ENCODE measurements around the gene CLIP1.
"Not testable (repeated sequence)": the region's sequence is repeated elsewhere in the genome, so short reads cannot be mapped to it uniquely, and the experiment has no call there.

Gene CLIP1

DNA sequence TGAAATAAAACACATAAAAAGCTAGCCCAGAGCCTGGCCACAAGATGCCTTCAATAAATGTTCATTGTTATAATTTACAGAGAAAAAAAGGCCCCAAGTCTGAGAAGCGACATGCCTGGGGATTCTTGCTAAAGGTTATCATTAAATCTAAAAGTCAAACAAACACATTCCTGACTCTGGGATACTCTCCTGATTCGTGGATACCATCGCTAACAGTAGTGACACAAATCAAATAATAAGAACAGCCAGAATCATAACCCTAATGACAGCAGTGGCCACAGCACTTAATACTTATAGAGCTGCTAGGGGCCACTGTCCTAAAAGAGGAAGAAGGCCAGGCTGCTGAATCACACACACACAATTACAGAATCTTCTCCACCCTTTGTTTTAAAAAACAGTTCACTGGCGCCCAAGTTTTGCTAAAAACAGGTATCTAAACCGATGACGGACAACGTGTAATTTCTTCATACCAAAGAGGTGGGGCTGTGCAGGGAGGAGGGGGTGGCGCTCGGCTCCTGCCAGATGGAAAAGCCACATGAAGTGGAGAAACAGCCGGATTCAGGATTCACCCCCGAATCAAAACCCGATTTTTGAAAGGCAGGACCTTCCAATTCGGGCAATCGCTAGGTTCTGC, 1.2 kb downstream of the CLIP1 start:
- Histone ChIP-seq H4K20me1 (ENCODE audit: low read depth, low read length) (no peaks in the 10 kb centered on the region), H3K9me2 (replicated peaks; ENCODE audit: insufficient read depth, low read length) (no peaks in the 10 kb centered on the region), H3F3A (ENCODE audit: insufficient read depth) (peaks cover 14% of the 10 kb centered on the region; the same call in 1 of the 2 replicates), H3K36me3 (ENCODE audit: low read length) (no peaks in the 10 kb centered on the region), H3K9me3 (ENCODE audit: insufficient read depth, low read length) (no peaks in the 10 kb centered on the region), H3K27ac (ENCODE audit: low read depth, low read length) (no peak overlapping the region), H3K4me2 (ENCODE audit: low read depth, low read length, poor library complexity, severe bottlenecking) (peak overlapping the region; percentile 84), H3K4me3 (ENCODE audit: insufficient read depth, low read length, poor library complexity, severe bottlenecking) (peak overlapping the region; percentile 70), H3K79me2 (ENCODE audit: insufficient read depth, low read length) (no peaks in the 10 kb centered on the region), H2AFZ (ENCODE audit: low read depth, low read length, severe bottlenecking) (peak overlapping the region; percentile 85), H3K9ac (ENCODE audit: low read length) (peak overlapping the region; percentile 80), H3K27me3 (ENCODE audit: low read length) (no peaks in the 10 kb centered on the region; the same call in 1 of the 2 replicates)
- no peak for TF ChIP-seq CTCF (IDR thresholded peaks at IDR 0.05; ENCODE audit: insufficient read depth, low read length, poor library complexity, severe bottlenecking)
- no peak for TF ChIP-seq EZH2phosphoT487 (conservative IDR thresholded peaks at IDR 0.05; ENCODE audit: low read length)

DNA sequence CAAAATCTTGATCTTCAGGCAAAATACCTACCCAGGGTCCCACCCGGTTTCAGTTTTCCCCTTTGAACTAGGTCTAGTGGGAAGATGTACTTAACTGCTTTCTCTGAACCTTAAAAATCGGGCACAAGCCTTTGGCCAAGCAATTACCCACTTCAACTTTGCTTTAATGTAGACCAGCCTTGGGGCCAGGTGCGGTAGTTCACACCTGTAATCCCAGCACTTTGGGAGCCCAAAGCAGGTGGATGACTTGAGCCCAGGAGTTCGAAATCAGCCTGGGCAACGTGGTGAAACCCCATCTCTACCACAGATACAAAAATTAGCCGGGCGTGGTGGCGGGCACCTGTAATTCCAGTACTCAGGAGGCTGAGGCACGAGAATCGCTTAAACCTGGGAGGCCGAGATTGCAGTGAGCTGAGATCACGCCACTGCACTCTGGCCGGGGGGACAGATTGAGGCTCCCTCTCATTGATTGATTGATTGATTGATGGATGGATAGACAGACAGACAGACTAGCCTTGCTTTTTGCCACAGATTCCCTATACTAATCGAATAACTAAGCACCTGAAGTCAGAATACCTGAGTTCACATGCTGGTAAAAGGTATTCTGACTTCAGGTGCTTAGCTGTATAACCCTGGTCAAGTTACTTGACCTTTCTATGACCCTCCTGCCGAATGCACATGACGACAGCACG, 1.9 kb downstream of the CLIP1 start:
- no peaks in the 10 kb centered on the region for H3K36me3 ChIP-seq (ENCODE audit: low read length)
- H3F3A ChIP-seq (ENCODE audit: insufficient read depth) = peaks cover 14% of the 10 kb centered on the region; the same call in 1 of the 2 replicates
- H3K9me2 ChIP-seq (replicated peaks; ENCODE audit: insufficient read depth, low read length) = no peaks in the 10 kb centered on the region
- no peak overlapping the region for H2AFZ ChIP-seq (ENCODE audit: low read depth, low read length, severe bottlenecking)
- no peaks in the 10 kb centered on the region; the same call in 1 of the 2 replicates for H3K27me3 ChIP-seq (ENCODE audit: low read length)
- H3K9ac ChIP-seq (ENCODE audit: low read length) = peak overlapping the region; percentile 80
- H3K4me2 ChIP-seq (ENCODE audit: low read depth, low read length, poor library complexity, severe bottlenecking) = peak overlapping the region; percentile 84
- H3K9me3 ChIP-seq (ENCODE audit: insufficient read depth, low read length) = no peaks in the 10 kb centered on the region
- no peaks in the 10 kb centered on the region for H4K20me1 ChIP-seq (ENCODE audit: low read depth, low read length)
- no peak overlapping the region for H3K27ac ChIP-seq (ENCODE audit: low read depth, low read length)
- TF ChIP-seq CTCF (IDR thresholded peaks at IDR 0.05; ENCODE audit: insufficient read depth, low read length, poor library complexity, severe bottlenecking) (no peak), EZH2phosphoT487 (conservative IDR thresholded peaks at IDR 0.05; ENCODE audit: low read length) (no peak)
- H3K4me3 ChIP-seq (ENCODE audit: insufficient read depth, low read length, poor library complexity, severe bottlenecking) = peak overlapping the region; percentile 70
- no peaks in the 10 kb centered on the region for H3K79me2 ChIP-seq (ENCODE audit: insufficient read depth, low read length)

DNA sequence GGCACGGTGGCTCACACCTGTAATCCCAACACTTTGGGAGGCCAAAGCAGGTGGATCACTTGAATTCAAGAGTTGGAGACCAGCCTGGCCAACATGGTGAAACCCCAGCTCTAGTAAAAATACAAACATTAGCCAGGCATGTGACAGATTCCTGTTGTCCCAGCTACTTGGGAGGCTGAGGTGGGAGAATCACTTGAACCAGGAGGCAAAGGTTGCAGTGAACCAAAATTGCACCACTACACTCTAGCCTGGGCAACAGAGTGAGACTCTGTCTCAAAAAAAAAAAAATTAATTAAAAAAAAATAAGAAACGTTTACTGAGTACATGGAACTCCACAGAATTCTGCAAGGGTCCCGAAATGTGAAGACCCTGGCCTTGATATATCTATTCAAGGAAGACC, 3.4 kb downstream of the CLIP1 start:
- H3K36me3 ChIP-seq (ENCODE audit: low read length); H3K9ac ChIP-seq (ENCODE audit: low read length); H3K4me3 ChIP-seq (ENCODE audit: insufficient read depth, low read length, poor library complexity, severe bottlenecking); H2AFZ ChIP-seq (ENCODE audit: low read depth, low read length, severe bottlenecking); H3K9me3 ChIP-seq (ENCODE audit: insufficient read depth, low read length); H3K4me2 ChIP-seq (ENCODE audit: low read depth, low read length, poor library complexity, severe bottlenecking); H3K79me2 ChIP-seq (ENCODE audit: insufficient read depth, low read length); H3K27ac ChIP-seq (ENCODE audit: low read depth, low read length); H3K9me2 ChIP-seq (replicated peaks; ENCODE audit: insufficient read depth, low read length); H4K20me1 ChIP-seq (ENCODE audit: low read depth, low read length); H3K27me3 ChIP-seq (ENCODE audit: low read length): not testable (repeated sequence)
- H3F3A ChIP-seq (ENCODE audit: insufficient read depth) = peaks cover 14% of the 10 kb centered on the region; the same call in 1 of the 2 replicates

DNA sequence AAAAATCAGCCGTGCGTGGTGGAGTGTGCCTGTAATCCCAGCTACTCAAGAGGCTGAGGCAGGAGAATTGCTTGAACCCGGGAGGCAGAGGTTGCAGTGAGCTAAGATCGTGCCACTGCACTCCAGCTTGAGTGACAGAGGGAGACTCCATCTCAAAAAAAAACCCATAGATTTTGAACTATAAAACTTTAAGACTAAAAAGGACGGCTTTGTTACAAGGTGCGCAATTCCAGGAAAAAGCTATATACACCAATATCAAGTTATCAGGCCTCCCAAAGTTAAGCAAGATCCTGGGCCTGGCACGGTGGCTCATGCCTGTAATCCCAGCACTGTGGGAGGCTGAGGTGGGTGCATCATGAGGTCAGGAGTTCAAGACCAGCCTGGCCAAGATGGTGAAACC, 6.8 kb downstream of the CLIP1 start:
- H4K20me1 ChIP-seq (ENCODE audit: low read depth, low read length); H3K27ac ChIP-seq (ENCODE audit: low read depth, low read length); H3K9me3 ChIP-seq (ENCODE audit: insufficient read depth, low read length); H3K4me2 ChIP-seq (ENCODE audit: low read depth, low read length, poor library complexity, severe bottlenecking); H3K27me3 ChIP-seq (ENCODE audit: low read length); H3K9me2 ChIP-seq (replicated peaks; ENCODE audit: insufficient read depth, low read length); H3K9ac ChIP-seq (ENCODE audit: low read length); H3K79me2 ChIP-seq (ENCODE audit: insufficient read depth, low read length); H3F3A ChIP-seq (ENCODE audit: insufficient read depth); H3K4me3 ChIP-seq (ENCODE audit: insufficient read depth, low read length, poor library complexity, severe bottlenecking); H3K36me3 ChIP-seq (ENCODE audit: low read length); H2AFZ ChIP-seq (ENCODE audit: low read depth, low read length, severe bottlenecking): not testable (repeated sequence)
